Islet of Langerhans (tissue), 1 donor: Measurements from ENCODE around the gene HCN4.
A peak's percentile ranks its signal among the peaks of the same experiment; 100 is the strongest.

Source experiments
- FAIRE-seq: peaks from one replicate; lab custom pipeline; 2011; peaks lifted over from hg19 to GRCh38; lab: Jason Lieb, UNC

The HCN4 gene

GRCh38 chr15:73378089-73378488 is 9.3 kb upstream of the HCN4 start:
- FAIRE-seq, result no peak

- no peak for FAIRE-seq
Observed at GRCh38 chr15:73375755-73376305, 7.1 kb upstream of the HCN4 start.

GRCh38 chr15:73375012-73375411 is 6.3 kb upstream of the HCN4 start:
- FAIRE-seq, result no peak

- FAIRE-seq, result no peak
Observed at GRCh38 chr15:73374604-73375003, 5.8 kb upstream of the HCN4 start.

GRCh38 chr15:73373221-73373620 is 4.5 kb upstream of the HCN4 start:
- FAIRE-seq, result no peak

GRCh38 chr15:73371812-73372211 is 3.1 kb upstream of the HCN4 start:
- no peak for FAIRE-seq

GRCh38 chr15:73370151-73370550 is 1.4 kb upstream of the HCN4 start:
- FAIRE-seq, result no peak

GRCh38 chr15:73369154-73369694 is 466 bp upstream of the HCN4 start:
- no peak for FAIRE-seq

GRCh38 chr15:73367624-73368300 is 996 bp downstream of the HCN4 start:
- no peak for FAIRE-seq

DNA sequence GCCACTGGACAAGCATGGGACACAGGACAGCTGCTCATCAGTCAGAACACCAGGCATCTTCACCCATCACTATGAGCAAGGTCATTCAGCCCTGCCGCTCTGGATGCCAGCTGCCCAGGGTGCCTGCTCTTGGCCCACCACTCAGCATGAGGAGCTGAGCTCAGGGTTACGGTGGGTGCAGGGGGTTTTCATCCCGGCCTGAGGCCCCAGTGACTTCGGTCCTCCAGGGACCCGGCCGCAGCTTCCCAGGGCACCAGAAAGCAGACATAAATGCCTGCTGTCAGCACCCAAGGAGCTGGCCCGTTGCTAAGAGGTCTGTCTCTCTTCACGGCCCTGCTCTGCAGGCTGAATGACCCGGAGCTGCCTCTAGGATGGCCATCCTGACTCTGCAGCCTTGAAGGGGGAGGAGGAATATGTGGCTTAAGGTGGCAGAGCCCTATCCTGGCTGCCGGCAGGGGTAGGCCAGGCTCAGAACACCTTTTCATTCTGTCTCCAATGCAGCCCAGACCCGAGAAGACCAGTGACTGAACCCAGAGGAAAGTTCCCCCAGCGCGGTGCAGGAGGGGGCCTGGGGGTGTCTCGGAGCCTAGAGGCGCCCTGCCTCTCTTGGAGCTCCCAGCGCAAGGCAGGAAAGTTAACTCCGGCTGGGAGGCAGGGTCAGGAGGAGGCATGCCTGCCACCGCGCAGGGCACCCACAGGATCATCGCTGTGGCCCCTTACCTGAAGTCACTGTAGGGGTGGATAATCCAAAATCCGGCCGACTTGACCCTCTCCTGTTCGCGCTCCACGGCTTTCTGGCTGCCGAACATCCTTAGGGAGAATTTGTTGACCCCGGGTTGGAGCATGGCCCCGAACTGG is 1.8 kb downstream of the HCN4 start:
- no peak for FAIRE-seq

DNA sequence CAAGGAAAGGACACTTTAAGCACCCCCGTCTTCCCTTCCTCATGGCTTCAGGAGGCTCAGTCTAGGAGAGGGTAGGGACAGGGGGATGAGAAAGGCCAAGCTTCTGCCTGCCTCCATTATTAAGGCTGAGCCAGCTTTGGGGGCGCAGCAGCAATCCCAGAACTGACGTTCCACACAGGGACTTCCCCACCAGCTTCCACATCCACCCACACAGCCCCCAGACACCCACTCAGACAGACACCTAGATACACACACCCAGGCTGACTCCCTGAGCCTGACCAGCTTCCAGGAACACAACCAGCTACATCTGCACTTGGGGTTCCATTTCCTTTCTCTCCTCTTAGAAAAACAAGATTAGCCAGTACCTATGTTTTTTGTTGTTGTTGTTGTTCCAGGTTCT is 4.7 kb downstream of the HCN4 start:
- FAIRE-seq, result no peak

GRCh38 chr15:73362900-73363299 is 5.9 kb downstream of the HCN4 start:
- FAIRE-seq, result no peak

DNA sequence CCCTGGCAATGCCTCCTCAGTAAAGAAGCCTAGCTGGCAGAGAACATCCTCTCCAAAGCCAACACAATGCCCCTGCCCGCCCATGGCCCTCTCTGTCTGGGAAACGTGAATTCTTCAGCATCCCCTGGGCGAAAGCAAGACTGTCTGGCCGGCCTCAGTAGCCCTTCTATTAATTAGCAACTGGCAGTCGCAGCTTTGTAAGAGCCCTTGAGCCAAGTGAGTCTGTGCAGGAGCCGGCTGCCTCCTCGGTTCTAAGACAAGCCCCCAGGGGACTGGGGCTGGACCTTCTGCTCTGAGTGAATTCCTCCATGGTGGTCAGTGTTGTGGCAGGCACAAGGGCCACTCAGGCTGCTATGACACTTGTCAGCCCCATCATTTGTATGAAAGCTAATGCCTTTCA is 7.4 kb downstream of the HCN4 start:
- no peak for FAIRE-seq

DNA sequence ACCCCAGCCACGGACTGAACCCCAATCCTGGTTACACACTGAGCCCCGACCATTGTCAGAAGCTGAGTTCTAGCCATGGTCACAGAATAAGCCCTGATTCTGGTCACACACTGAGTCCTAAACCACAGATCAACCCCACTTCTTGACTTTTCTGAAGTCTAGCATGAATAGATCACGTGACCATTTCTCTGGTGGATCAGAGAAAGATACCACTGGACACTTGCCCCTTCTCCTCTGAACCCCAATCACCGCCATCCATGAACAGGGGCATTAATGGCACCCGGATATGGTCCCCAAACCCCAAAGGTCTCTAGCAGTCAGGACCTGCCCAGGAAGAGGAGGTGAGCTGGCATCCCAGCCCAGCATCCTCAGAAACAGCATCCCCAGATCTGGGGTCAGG is 9.1 kb downstream of the HCN4 start:
- no peak for FAIRE-seq

DNA sequence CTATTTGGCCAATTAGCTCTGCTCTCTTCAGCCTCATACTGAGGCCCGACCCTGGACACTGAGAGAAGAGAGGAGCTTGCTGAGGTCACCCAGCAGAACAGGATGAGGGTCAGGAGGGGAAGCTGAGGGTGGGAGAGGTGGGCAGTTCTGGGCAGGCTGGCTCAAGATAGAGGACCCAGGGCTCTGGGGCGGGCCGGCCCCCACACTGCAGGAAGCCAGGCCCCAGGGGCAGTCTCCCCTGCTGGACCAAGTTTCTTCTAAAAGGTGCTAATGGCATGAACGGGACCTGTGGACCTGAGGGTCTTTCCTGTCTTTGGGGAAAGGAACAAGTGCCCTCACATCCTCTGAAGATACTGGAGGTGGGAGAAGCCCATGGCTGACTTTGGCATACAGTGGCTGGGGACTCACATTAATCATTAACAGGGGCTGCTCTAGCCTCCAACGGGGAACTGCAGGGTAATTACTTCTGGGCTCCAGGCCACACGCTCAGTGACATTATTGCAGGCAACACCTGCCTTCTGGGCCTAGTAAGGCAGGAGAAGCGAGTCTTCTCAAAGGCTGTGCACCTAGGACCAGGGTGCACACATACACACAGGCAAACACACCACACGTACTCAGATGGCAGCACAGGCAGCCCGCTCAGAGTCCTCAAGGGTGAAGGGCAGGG is 10.6 kb downstream of the HCN4 start:
- peak; percentile 82 for FAIRE-seq

DNA sequence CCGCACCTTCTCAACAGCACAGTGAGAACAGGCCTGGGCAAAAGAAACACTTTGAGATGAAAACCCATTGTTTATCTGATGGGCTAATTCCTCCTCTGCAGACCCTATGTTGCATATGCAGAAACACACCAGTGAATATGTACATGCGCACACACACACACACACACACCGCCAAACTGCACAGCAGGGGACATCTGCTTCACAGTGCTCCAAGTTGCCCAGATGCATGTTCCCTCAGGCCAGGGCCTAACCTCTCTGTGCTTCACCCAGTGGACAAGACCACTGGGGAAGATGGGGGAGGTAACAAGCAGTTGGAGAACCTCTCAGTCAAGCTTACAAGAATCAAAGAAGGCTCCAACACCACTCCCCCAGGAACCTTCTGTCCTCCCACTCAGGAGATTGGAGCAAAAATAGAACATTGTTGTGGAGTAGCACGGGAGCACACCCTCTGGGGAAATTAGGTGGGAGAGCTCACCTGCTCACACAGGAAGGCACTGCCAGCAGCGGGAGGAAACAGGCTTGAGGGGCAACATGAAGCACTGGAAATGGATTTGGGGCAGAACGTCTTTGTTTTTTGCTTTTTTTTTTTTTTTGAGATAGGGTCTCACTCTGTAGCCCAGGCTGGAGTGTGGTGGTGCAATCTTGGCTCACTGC is 13.0 kb downstream of the HCN4 start:
- FAIRE-seq, result no peak

DNA sequence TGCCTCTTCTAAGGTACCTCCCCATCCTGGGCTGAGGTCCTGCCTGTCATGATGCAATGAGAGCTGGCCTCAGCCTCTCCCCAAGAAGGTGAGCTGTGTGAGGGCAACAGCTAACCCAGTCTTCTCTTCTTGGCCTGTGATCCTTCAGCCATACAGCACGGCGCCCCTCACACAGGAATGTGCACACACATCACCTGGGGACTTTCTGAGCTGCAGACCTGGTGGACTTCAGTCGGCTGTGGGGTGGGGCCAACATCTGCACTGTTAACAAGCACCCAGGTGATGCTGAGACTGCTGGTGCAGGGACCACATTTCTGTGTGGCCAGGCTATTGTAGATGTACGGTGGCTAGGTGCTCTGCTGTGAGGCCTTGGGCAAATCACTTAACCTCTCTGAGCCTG is 14.5 kb downstream of the HCN4 start:
- FAIRE-seq, result no peak

DNA sequence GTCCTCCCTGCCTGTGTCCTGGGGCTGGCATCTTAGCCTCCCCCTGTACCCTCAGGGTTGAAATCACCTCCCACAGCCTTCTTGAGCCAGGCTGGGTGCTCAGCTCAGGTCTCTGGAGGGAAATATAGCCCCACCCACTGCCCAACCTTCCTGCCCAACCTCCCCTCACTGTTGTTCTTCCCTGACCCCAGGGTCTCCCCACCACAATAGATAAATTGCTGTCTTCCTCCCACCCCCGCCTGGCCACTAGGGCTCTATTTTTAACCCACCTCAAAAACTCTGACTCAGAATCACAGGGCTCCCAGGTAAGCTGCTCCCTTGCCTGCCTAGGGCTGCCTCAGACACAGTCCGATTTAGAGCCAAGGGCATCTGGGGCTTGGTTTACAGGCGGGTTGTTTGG is 15.0 kb downstream of the HCN4 start:
- FAIRE-seq, result no peak

GRCh38 chr15:73352082-73352481 is 16.7 kb downstream of the HCN4 start:
- no peak for FAIRE-seq

GRCh38 chr15:73349191-73349590 is 19.6 kb downstream of the HCN4 start:
- FAIRE-seq, result no peak

GRCh38 chr15:73346735-73347312 is 21.9 kb downstream of the HCN4 start:
- FAIRE-seq, result no peak

- no peak for FAIRE-seq
Observed at GRCh38 chr15:73345658-73346057, 23.1 kb downstream of the HCN4 start.
